H1 (cell line): Measurements from ENCODE around the gene RNF157. TPM values are rescaled to one million over a fixed set of nuclear protein-coding genes. Genes with fewer than 3 reads are reported as not detected.
A peak's percentile ranks its signal among the peaks of the same experiment; 100 is the strongest.

Experiments
- ATF2 ChIP-seq: IDR thresholded peaks from 2 replicates; pipeline ENCODE4 v1.6.1; 2012; ENCODE audit warnings: low read length, inconsistent platforms
- CBX5 ChIP-seq: fragments of 300-800, 300-1000 bp; sonication (generic); IDR thresholded peaks from 2 replicates; pipeline ENCODE4 v1.7.1; 2016; ENCODE audit warnings: antibody characterized with exemption, low read length, low read depth
- CHD2 ChIP-seq: IDR thresholded peaks from 2 replicates; pipeline ENCODE4 v1.6.1; 2012; ENCODE audit warnings: low read length, improper control_type of control experiment
- CTCF ChIP-seq, 3 experiments: IDR thresholded peaks; 1 replicate in 2 of 3; 2 replicates in 1 of 3; pipeline versions ENCODE4 v1.5.1 to v1.6.1; 2011; ENCODE audit warnings: low read length in 3 of 3, mild to moderate bottlenecking in 3 of 3, inconsistent platforms in 2 of 3, low read depth in 1 of 3, moderate library complexity in 1 of 3; ENCODE audit not compliant: insufficient read depth in 1 of 3; ENCODE audit errors: control extremely low read depth in 1 of 3
- EZH2 ChIP-seq: fragments of 200-600 bp; sonication (generic); IDR thresholded peaks from 2 replicates; pipeline ENCODE4 v1.7.1; 2012; ENCODE audit warnings: low read depth, mild to moderate bottlenecking, moderate library complexity, low read length, inconsistent platforms; ENCODE audit not compliant: severe bottlenecking
- GABPA ChIP-seq: IDR thresholded peaks from 2 replicates; pipeline ENCODE4 v1.6.1; 2011; ENCODE audit warnings: mild to moderate bottlenecking, low read length, moderate library complexity, borderline replicate concordance; ENCODE audit not compliant: insufficient read depth
- HDAC6 ChIP-seq: IDR thresholded peaks from one replicate; pipeline ENCODE4 v1.7.1; 2012; ENCODE audit warnings: low read depth, mild to moderate bottlenecking, inconsistent platforms, low read length, moderate library complexity
- JUND ChIP-seq: IDR thresholded peaks from 2 replicates; pipeline ENCODE4 v1.6.1; 2011; ENCODE audit warnings: mild to moderate bottlenecking, improper control_type of control experiment, low read length
- KDM1A ChIP-seq: fragments of 200-600, 300-600 bp; sonication (generic); IDR thresholded peaks from 2 replicates; pipeline ENCODE4 v1.7.1; 2016; ENCODE audit warnings: mild to moderate bottlenecking, low read length, borderline replicate concordance
- KDM4A ChIP-seq: IDR thresholded peaks from one replicate; pipeline ENCODE4 v1.7.1; 2012; ENCODE audit warnings: low read depth, mild to moderate bottlenecking, moderate library complexity, low read length, inconsistent platforms; ENCODE audit not compliant: severe bottlenecking
- MAFK ChIP-seq: IDR thresholded peaks from 2 replicates; pipeline ENCODE4 v1.6.1; 2012; ENCODE audit warnings: low read depth, mild to moderate bottlenecking, improper control_type of control experiment, low read length
- PHF8 ChIP-seq: fragments of 200-600 bp; sonication (generic); conservative IDR thresholded peaks from 2 replicates; pipeline ENCODE4 v1.7.1; 2012; ENCODE audit warnings: low read depth, mild to moderate bottlenecking, inconsistent platforms, low read length, moderate library complexity
- RAD21 ChIP-seq, 2 experiments: IDR thresholded peaks in 1 of 2; conservative IDR thresholded peaks in 1 of 2; 2 replicates each; pipeline ENCODE4 v1.6.1; 2011; ENCODE audit warnings: low read depth in 2 of 2, low read length in 2 of 2, improper control_type of control experiment in 1 of 2, inconsistent platforms in 1 of 2, mild to moderate bottlenecking in 1 of 2, moderate library complexity in 1 of 2
- RFX5 ChIP-seq: IDR thresholded peaks from 2 replicates; pipeline ENCODE4 v1.6.1; 2011; ENCODE audit warnings: low read depth, low read length, improper control_type of control experiment, borderline replicate concordance
- SIN3A ChIP-seq, 2 experiments: IDR thresholded peaks in 1 of 2; conservative IDR thresholded peaks in 1 of 2; 2 replicates each; pipeline ENCODE4 v1.6.1; 2011 to 2012; ENCODE audit warnings: low read length in 2 of 2, improper control_type of control experiment in 1 of 2, low read depth in 1 of 2, mild to moderate bottlenecking in 1 of 2
- SIRT6 ChIP-seq: IDR thresholded peaks from one replicate; pipeline ENCODE4 v1.7.1; 2012; ENCODE audit warnings: low read length, inconsistent platforms
- SP4 ChIP-seq: IDR thresholded peaks from 2 replicates; pipeline ENCODE4 v1.6.1; 2012; ENCODE audit warnings: low read length, inconsistent platforms
- SRF ChIP-seq: IDR thresholded peaks from 2 replicates; pipeline ENCODE4 v1.6.1; 2011; ENCODE audit warnings: mild to moderate bottlenecking, low read depth, low read length, moderate library complexity
- polyA plus RNA-seq, 7 experiments: library from polyadenylated mRNA; depleted of rRNA in 3 of 7; stranded (reverse) in 5 of 7; unstranded in 2 of 7; fragments of >200 nt in 5 of 7; fragments of 200-250 nt in 2 of 7; gene quantifications; 1 replicate in 5 of 7; 2 replicates in 1 of 7; 4 replicates in 1 of 7; pipeline versions ENCODE4 v1.2.1 to v1.2.3, GENCODE V29; 2011 to 2013; ENCODE audit warnings: missing spikeins in 2 of 7, mixed read lengths in 2 of 7
- total RNA-seq: library from RNA; stranded (reverse); fragmentation: NEBNext Ultra II Directional; extraction: Animal tissue kit (Norgen Biotek cat#: 25700); gene quantifications from 2 replicates; pipeline ENCODE4 v1.2.1, GENCODE V29; 2021

The RNF157 gene
- total and polyA plus RNA-seq, 2 of the 8 experiments (the other 6 are each of a cell fraction or from before 2014, with no cell fraction given): 13.4 to 16.7 TPM

GRCh38 chr17:76182016-76182764, 58.1 kb downstream of the RNF157 start (continued):
- TF ChIP-seq SIRT6 (no peak), SP4 (no peak), EZH2 (no peak), RFX5 (no peak), GABPA (0 out of 2 replicates have a peak, but pooled peaks have one; percentile 41), RAD21 (IDR thresholded peaks at IDR 0.05 in 1 of 2, conservative IDR thresholded peaks at IDR 0.05 in 1 of 2; ENCODE audit: low read depth in 2 of 2, low read length in 2 of 2) (peak; percentile 80 to 87), JUND (peak; percentile 48; the same call in 1 of the 2 replicates), SRF (no peak), CTCF (IDR thresholded peaks at IDR 0.05; ENCODE audit: control extremely low read depth in 1 of 3, insufficient read depth in 1 of 3, low read depth in 1 of 3, low read length in 3 of 3) (peak; percentile 86 to 98 (median 97)), KDM1A (no peak), CBX5 (no peak), SIN3A (conservative IDR thresholded peaks at IDR 0.05 in 1 of 2, IDR thresholded peaks at IDR 0.05 in 1 of 2; ENCODE audit: low read depth in 1 of 2, low read length in 2 of 2) (peak in 1 of 2 experiments; percentile 75; a peak in 1 of 4 replicates), ATF2 (no peak), KDM4A (no peak), HDAC6 (no peak), PHF8 (no peak), MAFK (peak; percentile 30; the same call in 1 of the 2 replicates), CHD2 (no peak)
